ENCODE data around the gene FNBP1L.
A peak's percentile ranks its signal among the peaks of the same experiment; 100 is the strongest.
"Not testable (repeated sequence)": the region's sequence is repeated elsewhere in the genome, so short reads cannot be mapped to it uniquely, and the experiment has no call there.

FNBP1L gene

DNA sequence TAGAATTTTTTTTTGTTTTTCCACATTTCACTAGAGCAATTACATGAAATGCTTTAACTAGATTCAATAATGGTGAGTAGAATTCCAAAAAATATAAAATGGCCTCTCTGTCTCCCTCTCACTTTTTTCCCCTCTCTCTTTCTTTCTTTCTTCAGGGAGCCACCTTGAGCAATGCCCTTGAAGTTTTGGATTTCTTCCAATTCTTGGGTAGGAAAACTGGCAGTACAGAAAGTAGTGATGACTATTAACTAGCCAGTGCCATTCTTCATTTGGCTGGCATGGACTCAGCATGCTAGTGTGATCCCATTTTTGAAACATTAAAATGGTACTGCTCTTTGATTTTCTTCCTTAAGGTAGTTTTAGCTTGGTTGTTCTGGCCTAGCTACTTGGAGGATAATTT, 4.5 kb upstream of the FNBP1L start:
- no peak for DNase-seq (ENCODE audit: low read depth in 2 of 2)

DNA sequence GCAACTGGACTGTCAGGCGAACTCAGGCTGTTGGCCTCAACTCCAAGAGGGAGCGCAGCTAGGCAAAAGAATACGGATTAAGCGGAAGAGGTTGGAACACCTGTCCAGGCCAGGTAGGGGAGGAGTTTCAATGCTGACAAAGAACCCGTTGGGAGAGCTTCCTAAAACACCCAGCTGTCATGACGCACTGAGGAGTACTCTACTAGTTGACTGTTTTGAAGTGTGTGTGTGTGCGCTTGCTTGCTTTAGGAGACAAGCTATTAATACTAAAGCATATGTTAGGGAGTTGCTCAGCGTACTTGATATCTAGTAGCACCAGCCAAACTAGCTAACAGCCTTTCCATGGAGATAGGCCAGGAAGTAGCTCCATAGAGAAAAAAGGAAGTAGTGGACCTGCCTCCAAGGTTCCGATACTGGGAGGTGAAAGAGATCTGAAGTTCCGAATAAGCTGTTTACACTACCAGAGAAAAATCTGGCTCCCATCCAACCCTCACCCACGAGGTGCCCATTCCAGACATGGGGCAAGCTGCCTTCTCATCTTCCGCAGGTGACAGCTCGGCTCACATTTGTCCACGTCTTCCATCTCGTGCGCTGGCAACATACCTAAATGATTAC, 974 bp upstream of the FNBP1L start:
- DNase-seq (ENCODE audit: low read depth in 2 of 2), result no peak

DNA sequence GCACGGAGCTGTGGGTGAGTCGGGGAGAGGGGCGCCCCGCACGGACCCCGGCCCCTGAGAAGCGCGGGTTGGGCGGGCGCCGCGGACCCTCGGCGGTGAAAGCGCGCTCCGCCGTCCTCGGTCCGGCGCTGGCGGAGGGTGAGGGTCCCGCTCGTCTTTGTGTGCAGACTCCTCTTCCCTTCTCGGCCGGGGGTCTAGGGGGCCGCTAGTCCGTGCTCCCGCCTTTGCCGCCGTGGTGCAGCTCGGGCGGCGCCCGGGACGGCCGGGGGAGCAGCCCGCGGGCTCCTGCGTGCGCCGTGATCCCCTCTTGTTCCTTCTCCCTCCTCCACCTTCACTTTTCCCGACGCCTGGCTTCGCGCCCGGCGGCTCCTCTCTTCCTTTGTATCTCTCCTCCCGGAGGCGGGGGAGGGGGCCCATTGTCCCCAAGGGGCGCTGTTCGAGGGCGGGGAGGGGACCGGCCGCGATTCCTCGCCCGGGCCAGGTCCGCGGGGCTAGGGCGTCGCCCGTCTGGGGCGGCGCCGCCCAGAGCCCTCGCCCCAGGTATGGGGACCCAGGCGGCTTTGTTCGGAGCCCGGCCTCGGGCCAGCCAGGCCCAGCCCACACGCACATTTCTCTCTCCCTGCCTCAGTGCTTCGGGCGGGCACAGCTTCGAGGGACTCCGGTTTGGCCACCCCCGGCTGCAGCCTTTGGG, 519 bp downstream of the FNBP1L start:
- no peak for DNase-seq (ENCODE audit: low read depth in 2 of 2)

DNA sequence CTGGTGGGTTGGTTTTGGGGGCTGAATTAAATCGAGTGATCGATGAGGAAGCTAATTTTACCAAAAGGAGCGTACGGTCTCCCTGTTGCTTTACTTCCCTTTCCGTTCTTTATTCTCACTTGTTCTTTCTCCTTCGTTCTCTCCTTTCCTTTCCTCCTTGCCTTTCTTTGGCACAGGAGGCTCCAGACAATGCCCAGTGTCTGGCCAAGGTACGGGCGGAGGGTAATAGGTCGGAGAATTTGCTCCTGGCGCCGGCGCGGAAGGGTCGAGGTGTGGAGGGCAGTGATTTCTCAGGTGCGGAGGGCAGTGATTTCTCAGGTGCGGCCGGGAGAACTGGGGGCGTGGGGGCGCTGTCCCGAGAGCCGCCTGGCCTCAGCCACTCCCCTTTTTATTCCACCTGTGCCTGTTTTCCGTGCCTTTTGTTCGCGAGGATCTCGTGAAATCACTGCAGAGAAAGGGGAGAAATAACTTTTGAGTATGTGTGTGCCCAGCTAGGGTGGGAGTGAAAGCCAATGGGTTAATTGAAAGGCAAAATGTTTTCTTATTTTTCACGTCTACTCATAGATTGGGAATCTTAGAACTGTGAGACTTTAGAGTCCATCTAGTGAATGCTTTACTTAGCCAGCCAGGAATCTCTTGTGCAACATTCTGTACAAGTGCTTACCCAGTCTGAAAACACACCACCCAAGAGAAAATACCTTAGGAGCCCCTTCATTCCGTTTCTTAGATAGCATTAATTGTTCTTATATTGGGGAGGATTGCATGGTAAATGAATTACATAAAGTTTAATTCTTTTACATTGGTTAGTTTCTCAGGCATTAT, 1.3 kb downstream of the FNBP1L start:
- no peak for DNase-seq (ENCODE audit: low read depth in 2 of 2)

DNA sequence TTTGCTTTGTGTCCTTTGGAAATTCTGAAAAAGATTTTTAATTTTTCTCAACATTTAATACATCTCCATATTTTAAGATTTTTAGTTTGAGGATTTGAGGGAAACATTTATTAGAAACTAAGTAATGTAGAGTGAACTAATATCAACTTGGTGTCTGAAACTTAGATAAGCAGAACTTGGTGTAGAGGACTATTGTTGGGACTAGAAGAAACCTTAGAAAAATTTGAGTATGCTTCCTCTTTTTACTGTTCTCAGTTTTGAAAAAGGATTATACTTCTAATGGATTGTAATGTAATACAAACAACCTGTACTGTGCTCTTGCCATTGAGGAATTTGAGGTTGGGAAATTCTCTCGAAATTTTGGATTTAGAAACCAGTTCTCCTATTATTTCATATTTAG, 2.4 kb downstream of the FNBP1L start:
- DNase-seq (ENCODE audit: low read depth in 2 of 2), result no peak

DNA sequence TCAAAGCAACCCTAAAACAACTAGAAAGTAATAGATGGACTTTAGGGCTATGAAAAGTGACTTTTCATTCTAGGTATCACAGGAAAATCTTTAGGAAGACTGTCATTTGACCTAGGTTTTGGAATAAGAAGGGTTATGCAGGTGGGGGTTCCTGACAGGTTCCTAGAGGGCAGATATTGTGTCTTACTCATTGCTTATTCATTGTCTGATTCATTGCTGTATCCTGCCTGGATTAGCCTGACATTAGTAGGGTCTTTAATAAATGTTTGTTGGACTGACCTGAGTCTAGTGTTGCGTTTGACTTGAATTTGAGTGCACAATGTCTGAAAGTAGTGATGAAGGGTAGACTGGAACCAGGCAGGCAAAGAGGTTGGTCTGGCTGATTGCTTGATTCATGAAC, 6.0 kb downstream of the FNBP1L start:
- no peak for DNase-seq (ENCODE audit: low read depth in 2 of 2)

DNA sequence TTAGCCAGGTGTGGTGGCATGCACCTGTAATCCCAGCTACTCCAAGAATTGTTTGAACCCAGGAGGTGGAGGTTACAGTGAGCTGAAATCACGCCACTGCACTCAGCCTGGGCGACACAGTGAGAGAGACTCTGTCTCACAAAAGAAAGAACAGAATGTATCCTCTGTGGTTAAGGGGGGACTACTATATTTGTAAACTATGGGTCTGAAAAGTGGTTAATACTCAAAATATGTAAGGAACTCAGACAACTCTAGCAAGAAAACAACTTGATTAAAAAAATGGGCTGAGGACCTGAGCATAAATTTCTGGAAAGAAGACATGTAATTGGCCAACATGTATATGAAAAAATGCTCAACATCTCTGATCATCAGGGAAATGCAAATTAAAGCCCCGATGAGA, 11.2 kb downstream of the FNBP1L start:
- no peak for DNase-seq (ENCODE audit: low read depth in 2 of 2)

DNA sequence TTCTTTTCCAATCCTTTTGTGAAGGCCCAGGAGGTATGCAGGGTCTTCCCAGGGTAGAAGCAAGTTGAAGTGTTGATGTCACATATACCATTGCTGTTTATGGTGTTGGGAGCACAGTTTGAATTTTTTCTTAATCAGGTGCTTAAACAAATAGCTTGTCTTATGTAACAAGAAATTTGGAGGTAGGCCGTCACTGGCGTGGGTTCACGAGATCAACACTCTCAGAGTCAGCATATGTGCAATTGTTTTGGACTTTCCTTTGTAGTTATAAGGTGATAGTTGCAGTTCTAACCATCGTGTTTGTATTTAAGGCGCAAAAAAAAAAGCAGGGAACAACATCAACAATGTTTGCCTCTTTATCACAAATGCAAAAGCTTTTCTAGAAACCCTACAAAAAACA, 13.3 kb downstream of the FNBP1L start:
- DNase-seq (ENCODE audit: low read depth in 2 of 2), result no peak

DNA sequence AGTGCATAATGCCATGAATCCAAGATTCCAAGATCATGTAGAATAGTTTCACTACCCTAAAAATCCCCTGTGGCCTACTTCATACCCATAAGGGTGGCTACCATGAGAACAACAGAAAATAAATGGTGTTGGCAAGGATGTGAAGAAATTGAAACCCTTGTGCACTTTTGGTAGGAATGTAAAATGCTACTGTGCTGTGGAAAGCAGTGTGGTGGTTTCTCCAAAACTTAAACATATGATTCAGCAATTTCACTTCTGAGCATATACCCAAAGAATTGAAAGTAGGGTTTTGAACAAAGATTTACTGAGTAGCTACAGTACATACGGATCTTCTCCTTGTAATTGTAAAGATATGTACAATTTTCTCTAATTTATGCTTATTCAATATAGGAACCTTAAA, 16.0 kb downstream of the FNBP1L start:
- DNase-seq (ENCODE audit: low read depth in 2 of 2), result no peak

DNA sequence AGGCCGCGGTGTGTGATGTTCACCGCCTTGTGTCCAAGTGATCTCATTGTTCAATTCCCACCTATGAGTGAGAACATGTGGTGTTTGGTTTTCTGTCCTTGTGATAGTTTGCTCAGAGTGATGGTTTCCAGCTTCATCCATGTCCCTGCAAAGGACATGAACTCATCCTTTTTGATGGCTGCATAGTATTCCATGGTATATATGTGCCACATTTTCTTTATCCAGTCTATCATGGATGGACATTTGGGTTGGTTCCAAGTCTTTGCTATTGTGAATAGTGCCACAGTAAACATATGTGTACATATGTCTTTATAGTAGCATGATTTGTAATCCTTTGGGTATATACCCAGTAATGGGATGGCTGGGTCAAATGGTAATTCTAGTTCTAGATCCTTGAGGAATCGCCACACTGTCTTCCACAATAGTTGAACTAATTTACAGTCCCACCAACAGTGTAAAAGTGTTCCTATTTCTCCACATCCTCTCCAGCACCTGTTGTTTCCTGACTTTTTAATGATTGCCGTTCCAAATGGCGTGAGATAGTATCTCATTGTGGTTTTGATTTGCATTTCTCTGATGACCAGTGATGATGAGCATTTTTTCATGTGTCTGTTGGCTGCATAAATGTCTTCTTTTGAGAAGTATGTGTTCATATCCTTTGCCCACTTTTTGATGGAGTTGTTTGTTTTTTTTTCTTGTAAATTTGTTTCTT, 17.6 kb downstream of the FNBP1L start:
- DNase-seq (ENCODE audit: low read depth in 2 of 2), result not testable (repeated sequence)

DNA sequence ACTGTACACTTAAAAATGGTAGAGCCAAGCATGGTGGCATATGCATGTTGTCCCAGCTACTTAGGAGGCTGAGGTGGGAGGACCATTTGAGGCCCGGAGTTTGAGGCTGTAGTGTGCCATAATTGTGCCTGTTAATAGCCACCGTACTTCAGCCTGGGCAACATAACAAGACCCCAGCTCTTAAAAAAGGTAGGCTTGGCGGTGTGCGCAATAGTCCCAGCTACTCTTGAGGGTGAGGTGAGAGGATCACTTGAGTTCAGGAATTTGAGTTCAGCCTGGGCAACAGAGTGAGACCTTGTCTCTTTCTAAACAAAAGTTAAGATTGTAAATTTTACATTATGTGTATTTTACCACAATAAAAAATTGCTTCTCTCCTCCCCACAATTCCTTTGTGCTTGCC, 19.7 kb downstream of the FNBP1L start:
- no peak for DNase-seq (ENCODE audit: low read depth in 2 of 2)

DNA sequence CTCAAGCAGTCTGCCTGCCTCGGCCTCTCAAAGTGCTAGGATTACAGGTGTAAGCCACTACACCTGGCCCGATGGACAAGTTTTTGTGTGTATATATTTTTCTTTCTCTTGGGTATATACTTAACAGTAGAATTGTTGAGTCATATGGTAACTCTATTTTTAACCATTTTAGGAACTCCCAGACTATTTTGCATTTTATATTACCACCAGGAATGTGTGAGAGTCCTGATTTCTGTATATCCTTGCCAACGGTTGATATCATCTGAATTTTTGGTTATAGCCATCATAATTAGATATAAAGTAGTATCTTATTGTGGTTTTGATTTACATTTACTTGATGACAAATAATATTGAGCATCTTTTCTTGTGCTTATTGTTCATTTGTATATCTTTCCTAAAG, 20.7 kb downstream of the FNBP1L start:
- DNase-seq (ENCODE audit: low read depth in 2 of 2), result peak; percentile 21 to 29

DNA sequence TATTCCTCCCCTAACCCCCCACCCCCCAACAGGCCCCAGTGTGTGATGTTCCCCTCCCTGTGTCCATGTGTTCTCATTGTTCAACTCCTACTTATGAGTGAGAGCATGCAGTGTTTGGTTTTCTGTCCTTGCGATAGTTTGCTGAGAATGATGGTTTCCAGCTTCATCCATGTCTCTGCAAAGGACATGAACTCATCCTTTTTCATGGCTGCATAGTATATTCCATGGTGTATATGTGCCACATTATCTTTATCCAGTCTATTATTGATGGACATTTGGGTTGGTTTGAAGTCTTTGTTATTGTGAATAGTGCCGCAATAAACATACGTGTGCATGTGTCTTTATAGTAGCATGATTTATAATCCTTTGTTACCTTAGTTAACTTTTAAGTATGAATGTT, 21.3 kb downstream of the FNBP1L start:
- DNase-seq (ENCODE audit: low read depth in 2 of 2), result not testable (repeated sequence)

DNA sequence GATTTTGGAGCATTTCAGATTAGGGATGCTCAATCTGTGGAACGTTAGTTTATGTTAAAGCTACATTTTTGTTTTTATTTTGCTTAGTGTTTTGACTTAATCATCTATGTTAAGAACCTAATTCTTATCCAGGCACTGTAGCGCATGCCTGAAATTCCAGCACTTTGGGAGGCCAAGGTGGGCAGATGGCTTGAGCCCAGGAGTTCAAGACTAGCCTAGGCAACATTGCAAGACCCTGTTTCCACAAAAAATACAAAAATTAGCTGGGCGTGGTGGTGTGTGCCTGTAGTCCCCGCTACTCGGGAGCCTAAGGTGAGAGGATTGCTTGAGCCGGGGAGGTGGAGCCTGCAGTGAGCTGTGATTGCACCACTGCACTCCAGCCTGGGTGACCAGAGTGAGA, 23.4 kb downstream of the FNBP1L start:
- DNase-seq (ENCODE audit: low read depth in 2 of 2), result no peak

DNA sequence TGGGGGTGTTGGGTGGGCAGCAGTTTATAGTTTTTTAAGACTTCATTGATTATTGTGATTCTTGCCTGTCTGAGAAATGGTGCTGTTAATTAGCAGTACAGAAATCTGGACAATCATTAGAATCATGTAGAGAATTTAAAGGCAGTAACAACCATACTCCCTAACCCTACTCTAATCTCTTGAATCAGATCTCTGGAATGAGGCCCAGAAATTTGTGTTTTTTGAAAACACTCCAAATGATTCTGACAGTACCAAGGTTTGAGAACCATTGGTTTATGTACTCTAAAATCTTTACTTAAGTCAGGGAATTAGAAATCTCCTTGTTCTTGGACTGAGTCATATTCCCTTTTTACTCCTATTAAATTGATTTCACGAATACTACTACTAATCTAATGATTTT, 24.0 kb downstream of the FNBP1L start:
- peak; percentile 72 to 74 for DNase-seq (ENCODE audit: low read depth in 2 of 2)

DNA sequence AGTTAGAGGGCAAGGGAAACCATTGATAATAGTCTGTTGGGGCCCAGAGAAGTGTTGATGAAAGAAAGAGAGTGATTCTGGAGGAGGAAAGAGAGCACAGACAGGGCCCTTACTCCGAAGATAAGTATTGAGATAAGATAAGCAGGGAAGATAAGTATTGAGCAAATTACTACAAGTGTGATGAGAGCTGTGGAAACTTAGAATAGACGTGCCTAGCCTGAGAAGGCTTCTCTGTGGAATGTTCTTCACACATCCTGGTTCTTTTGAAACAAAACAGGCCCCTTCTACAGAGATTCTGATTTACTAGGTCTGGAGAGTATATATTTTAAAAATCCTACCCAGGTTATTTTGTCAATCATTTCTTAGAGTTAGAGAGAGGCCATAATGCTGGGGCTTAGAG, 26.4 kb downstream of the FNBP1L start:
- no peak for DNase-seq (ENCODE audit: low read depth in 2 of 2)

DNA sequence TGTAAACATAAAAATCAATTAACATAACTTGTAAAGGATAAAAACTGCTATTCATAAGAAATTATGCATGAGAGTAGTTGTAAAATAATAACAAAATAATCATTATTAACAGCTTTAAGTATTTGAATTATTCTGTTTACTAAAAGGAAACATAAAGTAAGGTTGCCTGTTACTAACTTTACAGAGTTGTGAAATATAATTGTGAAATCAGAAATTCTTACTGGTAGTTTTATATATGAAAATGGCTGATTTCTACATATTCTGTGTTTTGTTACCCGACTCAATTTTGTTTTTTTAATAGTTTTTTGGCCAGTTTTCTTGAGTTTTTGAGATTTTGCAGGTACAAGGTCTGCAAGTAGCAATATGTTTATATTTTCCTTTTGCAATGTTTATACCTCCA, 27.8 kb downstream of the FNBP1L start:
- DNase-seq (ENCODE audit: low read depth in 2 of 2), result no peak

DNA sequence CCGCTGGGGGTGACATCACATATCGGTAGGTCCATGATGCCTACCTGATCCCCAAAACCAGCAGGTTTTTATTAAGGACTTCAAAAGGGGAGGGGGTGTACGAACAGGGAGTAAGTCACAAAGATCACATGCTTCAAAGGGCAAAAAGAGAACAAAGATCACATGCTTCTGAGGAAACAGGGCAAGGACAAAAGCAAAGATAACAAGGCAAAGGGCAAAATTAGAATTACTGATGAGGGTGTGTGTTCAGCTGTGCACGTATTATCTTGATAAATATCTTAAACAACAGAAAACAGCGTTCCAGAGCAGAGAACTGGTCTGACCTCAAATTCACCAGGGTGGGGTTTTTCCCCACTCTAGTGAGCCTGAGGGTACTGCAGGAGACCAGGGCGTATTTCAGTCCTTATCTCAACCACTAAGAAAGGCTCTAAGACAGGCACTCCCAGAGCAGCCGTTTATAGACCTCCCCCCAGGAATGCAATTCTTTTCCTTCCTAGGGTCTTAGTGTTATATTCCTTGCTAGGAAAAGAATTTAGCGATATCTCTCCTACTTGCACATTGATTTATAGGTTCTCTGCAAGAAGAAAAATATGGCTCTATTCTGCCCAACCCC, 31.3 kb downstream of the FNBP1L start:
- not testable (repeated sequence) for DNase-seq (ENCODE audit: low read depth in 2 of 2)

DNA sequence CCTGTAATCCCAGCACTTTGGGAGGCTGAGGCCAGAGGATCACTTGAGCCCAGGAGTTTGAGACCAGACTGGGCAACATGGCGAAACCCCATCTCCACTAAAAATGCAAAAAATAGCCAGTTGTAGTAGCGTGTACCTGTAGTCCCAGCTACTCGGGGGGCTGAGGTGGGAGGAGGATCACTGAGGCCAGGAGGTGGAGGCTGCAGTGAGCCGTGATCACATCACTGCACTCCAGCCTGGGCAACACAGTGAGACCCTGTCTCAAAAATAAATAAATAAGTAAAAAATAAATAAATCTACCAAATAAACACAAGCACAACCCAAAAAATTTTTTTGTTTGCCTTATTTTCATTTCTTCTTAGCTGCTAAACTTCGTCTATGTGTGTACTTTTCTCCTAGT, 34.0 kb downstream of the FNBP1L start:
- not testable (repeated sequence) for DNase-seq (ENCODE audit: low read depth in 2 of 2)

DNA sequence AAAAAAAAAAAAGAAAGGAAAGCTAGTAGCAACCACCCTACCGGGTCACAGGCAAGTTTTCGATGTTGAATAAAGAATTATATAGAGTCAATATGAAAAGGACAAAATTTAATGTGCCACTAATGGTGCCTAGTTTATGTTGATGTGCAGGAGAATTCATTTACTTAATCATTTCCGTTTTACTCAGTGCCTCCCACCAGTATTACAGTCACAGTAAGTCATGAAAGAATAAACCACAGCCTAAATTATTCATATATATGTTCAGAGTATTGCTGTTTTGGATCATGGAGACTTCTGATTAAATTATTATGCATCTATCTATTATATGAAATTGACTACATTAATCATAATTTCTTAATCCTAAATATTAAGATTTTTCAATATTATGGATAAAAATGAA, 35.3 kb downstream of the FNBP1L start:
- DNase-seq (ENCODE audit: low read depth in 2 of 2), result no peak

DNA sequence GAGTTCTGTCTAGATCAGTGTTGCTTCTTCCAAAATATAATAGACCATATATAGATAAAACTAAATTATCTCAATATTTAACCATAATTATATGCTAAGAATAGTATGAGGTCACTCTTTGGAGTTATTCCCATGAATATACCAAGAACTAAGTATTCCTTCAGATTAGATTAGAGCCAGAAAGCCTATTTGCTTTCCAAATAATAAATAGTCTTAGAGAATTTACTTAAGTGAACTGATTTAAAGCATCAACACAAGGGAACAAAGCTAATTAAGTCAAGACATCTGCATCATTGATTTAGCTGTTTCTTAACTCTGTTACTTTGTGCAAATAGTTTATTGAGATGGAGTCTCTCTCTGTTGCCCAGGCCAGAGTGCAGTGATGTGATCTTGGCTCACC, 35.7 kb downstream of the FNBP1L start:
- no peak for DNase-seq (ENCODE audit: low read depth in 2 of 2)

DNA sequence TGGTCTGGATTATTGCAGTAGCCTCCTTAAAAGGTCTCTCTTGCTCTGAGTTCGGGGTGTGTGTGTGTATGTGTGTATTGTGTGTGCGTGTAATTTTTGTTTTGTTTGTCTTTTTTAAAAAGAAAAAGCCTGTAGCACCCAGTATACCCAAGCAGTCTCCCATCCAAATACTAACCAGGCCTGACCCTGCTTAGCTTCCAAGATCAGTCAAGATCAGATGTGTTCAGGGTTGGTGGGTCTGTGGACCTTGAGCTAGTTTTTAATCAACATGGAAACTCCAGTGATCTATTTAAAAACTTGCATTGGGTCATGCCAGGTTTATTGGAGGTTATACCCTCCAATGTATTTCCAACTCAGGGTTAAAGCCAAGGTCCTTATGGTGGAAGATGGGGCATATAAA, 40.3 kb downstream of the FNBP1L start:
- no peak for DNase-seq (ENCODE audit: low read depth in 2 of 2)
